Coronary artery (tissue), 2 donors: ENCODE measurements around the gene AQP12B.

ENCODE experiments used
- DNase-seq: peaks from one replicate; pipeline ENCODE4 v3.0.0-alpha.2; 2017; ENCODE audit warnings: low spot score
- H3K27ac ChIP-seq, 2 donors: fragments of 200-600 bp; sonication (generic); one replicate each; pipeline ENCODE4 v1.5.1; 2016 to 2019
- H3K4me3 ChIP-seq: fragments of 200-600 bp; sonication (generic); 2 replicates; pipeline ENCODE4 v1.5.1; 2016; ENCODE audit warnings: mild to moderate bottlenecking, moderate library complexity
- CTCF ChIP-seq: fragments of 200-600 bp; sonication (generic); IDR thresholded peaks from one replicate; pipeline ENCODE4 v1.5.1; 2019; ENCODE audit warnings: antibody characterized with exemption

AQP12B gene

GRCh38 chr2:240727439-240727838 lies 44.8 kb upstream of the AQP12B start:
- Histone ChIP-seq H3K27ac (no peak overlapping the region), H3K4me3 (no peak overlapping the region)
- TF ChIP-seq CTCF: no peak
- no peak for DNase-seq

DNA sequence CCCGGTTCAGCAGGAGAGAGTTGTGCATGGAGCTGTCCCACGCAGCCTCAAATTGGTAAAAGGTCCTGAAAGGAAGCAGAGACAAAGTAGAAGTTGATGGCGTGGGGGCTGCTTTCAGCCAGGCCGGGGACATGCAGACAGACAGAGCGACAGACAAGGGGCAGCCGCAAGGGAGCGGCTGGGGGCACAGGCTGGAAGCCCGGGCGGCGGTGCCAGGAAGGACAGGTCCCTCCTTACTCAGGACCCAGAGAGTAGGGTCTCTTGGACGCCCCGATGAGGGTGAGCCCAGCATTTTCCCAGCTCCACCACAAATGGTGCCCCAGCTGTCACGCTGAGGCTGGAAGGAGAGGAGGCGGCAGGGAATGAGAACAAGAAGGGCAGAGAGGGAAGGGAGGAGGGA lies 44.2 kb upstream of the AQP12B start:
- no peak for TF ChIP-seq CTCF
- DNase-seq: no peak
- Histone ChIP-seq H3K27ac (no peak overlapping the region), H3K4me3 (no peak overlapping the region)

- no peak for DNase-seq
- TF ChIP-seq CTCF: no peak
- no peak overlapping the region for H3K27ac ChIP-seq
- no peak overlapping the region for H3K4me3 ChIP-seq
These were observed 43.0 kb upstream of the AQP12B start for GRCh38 chr2:240725671-240726070.

- Histone ChIP-seq H3K4me3 (no peak overlapping the region), H3K27ac (no peak overlapping the region)
- no peak for TF ChIP-seq CTCF
- DNase-seq: no peak
These were observed 42.6 kb upstream of the AQP12B start for GRCh38 chr2:240725266-240725665.

DNA sequence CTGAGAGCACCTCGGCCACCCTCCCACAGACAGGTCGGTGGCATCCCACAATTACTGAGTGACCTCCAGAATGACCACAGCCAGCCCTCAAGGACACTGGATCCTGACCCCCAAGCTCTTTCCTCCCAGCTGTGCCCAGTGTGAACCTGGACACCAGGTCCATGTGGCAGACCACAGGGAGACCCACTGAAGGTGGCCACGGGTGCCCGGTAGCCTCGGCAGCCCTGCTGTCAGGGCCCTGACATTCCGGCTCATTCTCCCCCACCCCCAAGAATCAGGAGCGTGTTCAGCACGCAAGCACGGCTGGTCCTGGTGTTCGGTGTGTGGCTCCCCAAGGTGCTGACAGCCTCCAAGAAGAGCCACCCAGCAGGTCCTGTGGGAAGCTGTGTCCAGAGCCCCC lies 41.7 kb upstream of the AQP12B start:
- no peak for TF ChIP-seq CTCF
- Histone ChIP-seq H3K27ac (no peak overlapping the region), H3K4me3 (no peak overlapping the region)
- DNase-seq: no peak

- no peak overlapping the region for H3K4me3 ChIP-seq
- DNase-seq: no peak
- no peak overlapping the region for H3K27ac ChIP-seq
- no peak for TF ChIP-seq CTCF
These were observed 41.2 kb upstream of the AQP12B start for GRCh38 chr2:240723851-240724250.

DNA sequence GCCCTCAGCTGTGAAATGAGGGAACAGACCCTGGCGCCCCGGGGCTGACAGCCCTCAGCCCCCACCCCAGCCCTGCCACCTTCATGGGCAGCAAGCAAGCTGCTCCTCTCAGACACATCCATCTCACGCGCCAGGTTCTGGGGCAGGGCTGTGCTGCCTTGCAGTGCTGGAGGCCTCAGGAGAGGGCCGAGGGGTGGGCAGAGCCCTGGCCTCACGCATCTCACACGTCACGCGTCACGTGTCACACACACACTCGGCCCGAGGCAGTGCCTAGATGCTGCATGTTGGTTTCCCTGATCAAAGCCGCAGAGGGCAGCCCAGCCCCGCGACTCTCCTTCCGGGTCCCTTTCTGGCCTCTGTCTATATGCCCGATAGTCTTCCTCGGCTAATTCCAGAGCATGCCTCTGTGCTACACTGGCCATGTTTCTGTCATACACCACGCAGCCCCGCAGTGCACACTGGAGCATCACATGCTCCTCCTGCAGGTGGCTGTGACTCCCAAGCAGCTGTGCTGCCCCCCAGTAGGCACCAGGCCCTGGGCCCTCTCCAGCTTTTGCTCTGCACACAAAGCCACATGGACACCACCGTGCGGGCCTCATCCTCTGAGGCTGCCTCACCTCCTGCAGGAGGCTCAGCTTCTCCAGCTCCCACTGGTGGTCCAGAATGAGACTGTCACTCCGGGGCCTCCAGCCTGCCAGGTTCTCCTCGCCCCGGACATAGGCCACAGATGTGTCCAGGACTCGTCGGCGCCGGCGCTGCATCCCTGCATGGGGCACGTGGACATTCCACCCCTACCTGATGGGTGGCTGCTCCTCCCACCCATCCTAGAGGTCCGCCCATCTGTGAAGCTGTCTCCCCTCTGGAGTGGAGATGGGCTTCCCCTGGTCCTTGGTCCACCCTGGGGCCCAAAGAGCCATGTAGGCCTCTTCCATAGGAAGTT lies 40.4 kb upstream of the AQP12B start:
- Histone ChIP-seq H3K4me3 (no peak overlapping the region), H3K27ac (no peak overlapping the region)
- DNase-seq: no peak
- TF ChIP-seq CTCF: no peak
